UCSD-AML1 (cell line): ENCODE data around the gene FOXN1.

Experiments
- DNase-seq: peaks from one replicate; lab custom pipeline; 2025; ENCODE audit not compliant: unreplicated experiment; lab: John Stamatoyannopoulos, UW

FOXN1 gene

GRCh38 chr17:28523876-28524275, 17.7 kb downstream of the FOXN1 start:
- DNase-seq = no peak

DNA sequence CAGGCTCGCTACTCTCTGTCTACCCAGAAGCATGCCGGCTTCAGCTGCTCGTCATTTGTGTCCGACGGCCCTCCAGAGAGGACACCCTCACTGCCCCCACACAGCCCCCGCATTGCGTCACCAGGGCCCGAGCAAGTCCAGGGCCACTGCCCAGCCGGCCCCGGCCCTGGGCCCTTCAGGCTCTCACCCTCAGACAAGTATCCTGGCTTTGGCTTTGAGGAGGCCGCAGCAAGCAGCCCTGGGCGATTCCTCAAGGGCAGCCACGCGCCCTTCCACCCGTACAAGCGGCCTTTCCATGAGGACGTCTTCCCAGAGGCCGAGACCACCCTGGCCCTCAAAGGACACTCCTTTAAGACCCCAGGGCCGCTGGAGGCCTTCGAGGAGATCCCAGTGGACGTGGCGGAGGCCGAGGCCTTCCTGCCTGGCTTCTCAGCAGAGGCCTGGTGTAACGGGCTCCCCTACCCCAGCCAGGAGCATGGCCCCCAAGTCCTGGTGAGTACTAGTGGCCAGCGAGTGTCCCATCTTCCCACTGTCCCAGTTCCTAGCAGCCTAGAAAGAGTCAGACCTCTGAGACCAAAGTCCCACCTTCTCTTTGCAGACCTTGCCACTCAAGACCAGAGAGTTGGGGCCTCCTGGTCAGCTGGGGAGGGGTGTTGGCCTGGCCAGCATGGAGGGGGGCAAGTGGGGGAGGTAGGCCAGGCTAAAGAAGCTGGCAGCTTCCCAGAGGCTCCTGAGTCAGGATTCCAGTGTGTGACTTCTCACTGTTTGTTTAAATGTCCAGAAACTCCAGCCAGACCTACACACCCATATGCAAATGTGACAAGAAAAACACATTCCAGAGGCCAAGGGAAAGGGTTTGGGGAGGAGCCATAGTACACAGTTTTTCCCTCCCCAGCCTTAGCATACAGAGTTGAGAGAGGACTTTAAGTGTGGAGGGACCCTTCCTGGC, 18.6 kb downstream of the FOXN1 start:
- DNase-seq = no peak

DNA sequence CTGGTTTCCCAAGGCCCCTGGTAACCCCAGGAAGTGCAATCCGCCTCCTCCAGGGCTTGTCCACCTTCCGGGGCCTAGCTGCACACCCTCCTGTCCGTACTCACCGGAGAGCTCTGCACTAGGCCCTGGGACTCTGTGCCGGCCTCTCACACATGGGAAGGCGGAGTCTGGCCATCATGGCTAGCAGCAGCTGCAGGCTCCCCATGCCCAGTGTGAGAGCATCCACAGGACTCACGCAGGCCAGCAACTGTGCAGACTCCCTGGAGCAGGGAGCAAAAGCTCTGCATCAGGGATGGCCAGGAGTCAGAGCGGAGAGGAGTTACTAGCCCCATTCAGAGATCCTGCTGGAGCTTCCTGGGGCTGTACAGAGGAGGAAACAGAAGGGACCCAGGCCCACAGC, 20.2 kb downstream of the FOXN1 start:
- DNase-seq = no peak

GRCh38 chr17:28527181-28527681, 21.1 kb downstream of the FOXN1 start:
- no peak for DNase-seq

- no peak for DNase-seq
These were observed 21.7 kb downstream of the FOXN1 start for GRCh38 chr17:28527859-28528258.

DNA sequence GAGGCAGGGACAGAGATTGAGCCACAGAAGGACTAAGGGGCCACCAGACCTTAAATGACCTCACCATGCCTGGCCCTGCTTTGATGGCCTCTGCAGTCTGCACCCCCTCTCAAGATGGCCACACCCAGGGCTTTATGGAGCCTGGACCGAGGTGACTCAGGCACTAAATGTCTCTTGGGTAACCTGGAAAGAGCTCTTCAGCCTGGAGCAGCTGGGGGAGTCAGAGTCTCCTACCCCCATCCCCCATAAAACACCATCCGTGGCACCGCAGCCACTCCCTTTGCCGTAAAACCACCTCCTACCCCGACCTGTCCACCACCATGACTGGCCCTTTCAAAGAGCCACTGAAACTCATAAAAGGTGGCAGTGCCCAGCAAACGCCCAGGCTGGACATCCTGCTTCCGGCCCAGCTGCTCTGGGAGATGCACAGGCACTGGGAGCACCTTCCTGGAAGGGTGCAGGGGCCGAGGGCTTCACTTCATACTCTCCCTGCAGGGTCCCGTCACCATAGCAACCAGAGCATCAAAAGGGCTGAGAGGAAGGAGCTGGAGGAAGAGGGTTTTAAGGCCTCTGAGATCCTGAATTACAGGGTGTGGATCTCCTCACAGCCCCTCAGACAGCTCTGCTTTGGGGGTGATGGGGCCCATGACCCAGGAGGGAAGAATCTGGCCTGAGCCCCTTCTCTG, 22.3 kb downstream of the FOXN1 start:
- DNase-seq = no peak

GRCh38 chr17:28529013-28529400, 22.9 kb downstream of the FOXN1 start:
- DNase-seq = no peak

- no peak for DNase-seq
These were observed 24.1 kb downstream of the FOXN1 start for GRCh38 chr17:28530250-28530649.

GRCh38 chr17:28530926-28531325, 24.8 kb downstream of the FOXN1 start:
- no peak for DNase-seq

GRCh38 chr17:28532050-28532960, 26.2 kb downstream of the FOXN1 start:
- DNase-seq = no peak

GRCh38 chr17:28533091-28533807, 27.1 kb downstream of the FOXN1 start:
- no peak for DNase-seq

- no peak for DNase-seq
These were observed 28.7 kb downstream of the FOXN1 start for GRCh38 chr17:28534740-28535375.

DNA sequence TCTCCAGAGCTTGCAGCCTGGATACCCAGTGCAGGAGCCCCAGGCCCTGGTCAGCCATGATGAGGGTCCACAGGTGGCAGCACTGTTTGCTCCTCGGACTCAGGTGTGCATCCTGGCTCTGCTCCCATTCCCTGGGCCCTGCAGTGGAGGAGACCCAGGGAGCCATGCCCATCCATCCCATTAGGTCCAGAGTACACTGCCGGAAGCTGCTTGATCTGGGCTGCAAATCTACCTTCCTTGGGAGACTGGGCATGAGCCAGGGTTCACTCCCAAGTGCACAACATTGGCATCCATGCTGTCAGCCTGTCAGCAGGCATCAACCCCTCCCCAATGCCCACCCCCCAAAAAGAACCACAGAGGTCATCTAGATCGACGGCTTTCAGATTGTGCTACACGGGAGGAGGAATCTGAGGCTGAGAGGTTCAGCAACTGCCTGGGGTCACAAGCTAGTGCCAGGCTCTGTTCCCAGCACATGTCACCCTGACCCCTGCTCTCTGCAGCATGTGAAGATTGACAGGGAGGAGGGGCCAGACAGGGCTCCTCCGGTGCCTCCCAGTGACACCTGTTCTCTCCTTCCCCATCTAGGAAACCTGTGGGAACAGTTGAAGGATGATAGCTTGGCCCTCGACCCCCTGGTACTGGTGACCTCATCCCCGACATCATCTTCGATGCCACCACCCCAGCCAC, 30.5 kb downstream of the FOXN1 start:
- no peak for DNase-seq

- DNase-seq = no peak
These were observed 31.1 kb downstream of the FOXN1 start for GRCh38 chr17:28537219-28537610.

- no peak for DNase-seq
These were observed 32.2 kb downstream of the FOXN1 start for GRCh38 chr17:28538296-28538895.

DNA sequence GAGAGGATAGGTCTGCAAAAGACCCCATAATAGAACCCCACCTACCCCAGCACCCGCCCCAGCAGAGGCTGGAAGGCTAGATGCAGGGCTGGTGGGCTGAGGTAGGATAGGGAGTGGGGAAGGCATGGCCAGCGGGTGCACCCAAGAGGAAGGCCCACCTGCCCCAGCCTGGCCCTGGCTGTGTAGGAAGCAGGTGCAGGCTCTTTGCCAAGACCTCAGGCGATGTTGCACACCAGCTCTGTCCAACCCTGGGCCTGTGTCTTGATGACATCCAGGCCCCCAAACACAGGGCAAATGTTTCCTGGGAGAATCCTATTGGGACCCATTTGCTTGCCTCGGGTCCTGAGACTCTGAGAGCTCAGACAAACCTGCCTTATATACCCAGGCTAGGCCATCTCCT, 34.1 kb downstream of the FOXN1 start:
- no peak for DNase-seq

GRCh38 chr17:28541439-28541838, 35.3 kb downstream of the FOXN1 start:
- no peak for DNase-seq

- no peak for DNase-seq
These were observed 38.4 kb downstream of the FOXN1 start for GRCh38 chr17:28544402-28545140.
